Panc1 (cell line): ENCODE measurements around the gene WFDC13. TPM values are rescaled to one million over a fixed set of nuclear protein-coding genes. Genes with fewer than 3 reads are reported as not detected.

Experiments
- ATAC-seq: fragments of 200-7000 bp; cut with Tn5 transposase; 2 replicates; pipeline ENCODE4 v1.9.1; 2020; ENCODE audit warnings: mild to moderate bottlenecking, moderate library complexity
- BruUV-seq: library from RNA; stranded (reverse); fragments of 400-500 nt; replicated peaks from 2 replicates; lab custom pipeline; 2021; lab: Mats Ljungman, UMichigan
- CTCF ChIA-PET: fragments of 300-600 bp; sonication (Branson Sonifier 250); formaldehyde crosslinking; loops from one replicate; lab custom pipeline; 2022; ENCODE audit warnings: antibody characterized with exemption; lab: Charles Lee
- POLR2A ChIA-PET: fragments of 300-600 bp; sonication (Branson Sonifier 250); formaldehyde crosslinking; loops from one replicate; lab custom pipeline; 2022; ENCODE audit warnings: antibody characterized with exemption; lab: Charles Lee
- DNase-seq: peaks from one replicate; pipeline ENCODE4 v3.0.0-alpha.2; 2010; ENCODE audit warnings: low read depth, low spot score
- H3K27ac ChIP-seq: 2 replicates; pipeline ENCODE4 v1.5.1; 2011; ENCODE audit warnings: mild to moderate bottlenecking, low read length, inconsistent platforms
- H3K27me3 ChIP-seq: fragments of 200-500 bp; sonication (Bioruptor generic); 2 replicates; pipeline ENCODE4 v1.6.0; 2014; ENCODE audit warnings: low read length, inconsistent platforms; ENCODE audit not compliant: control insufficient read depth, insufficient read depth
- H3K36me3 ChIP-seq: fragments of 200-500 bp; sonication (Bioruptor generic); 2 replicates; pipeline ENCODE4 v1.5.1; 2014; ENCODE audit warnings: inconsistent platforms, mild to moderate bottlenecking, low read length, moderate library complexity; ENCODE audit not compliant: control insufficient read depth, insufficient read depth
- H3K4me1 ChIP-seq: 2 replicates; pipeline ENCODE4 v1.5.1; 2011; ENCODE audit warnings: inconsistent platforms, mild to moderate bottlenecking, low read length, moderate library complexity; ENCODE audit not compliant: control insufficient read depth, insufficient read depth
- H3K4me3 ChIP-seq, 2 experiments: 2 replicates each; pipeline ENCODE4 v1.5.1; 2011 to 2012; ENCODE audit warnings: low read depth in 2 of 2, low read length in 2 of 2, mild to moderate bottlenecking in 2 of 2, inconsistent platforms in 1 of 2, moderate library complexity in 1 of 2
- H3K9me3 ChIP-seq: fragments of 200-500 bp; sonication (Bioruptor generic); 2 replicates; pipeline ENCODE4 v1.5.1; 2014; ENCODE audit warnings: low read depth, mild to moderate bottlenecking, inconsistent platforms, low read length, moderate library complexity; ENCODE audit not compliant: control insufficient read depth, insufficient read depth
- CTCF ChIP-seq: fragments of 450-650 bp; IDR thresholded peaks from 2 replicates; pipeline ENCODE4 v1.5.1; 2017; ENCODE audit warnings: mild to moderate bottlenecking
- POLR2AphosphoS5 ChIP-seq: IDR thresholded peaks from 2 replicates; pipeline ENCODE4 v1.6.1; 2012; ENCODE audit warnings: mild to moderate bottlenecking, low read depth, low read length, moderate library complexity
- REST ChIP-seq, 2 experiments: IDR thresholded peaks; 2 replicates each; pipeline ENCODE4 v1.6.1; 2011 to 2012; ENCODE audit warnings: low read depth in 2 of 2, control low read depth in 1 of 2, low read length in 1 of 2, mild to moderate bottlenecking in 1 of 2, moderate library complexity in 1 of 2; ENCODE audit not compliant: insufficient read depth in 1 of 2
- SIN3A ChIP-seq: IDR thresholded peaks from 2 replicates; pipeline ENCODE4 v1.6.1; 2012; ENCODE audit warnings: low read depth, mild to moderate bottlenecking, low read length, moderate library complexity, borderline replicate concordance; ENCODE audit not compliant: insufficient read depth
- TCF7L2 ChIP-seq: IDR thresholded peaks from 2 replicates; pipeline ENCODE4 v1.6.1; 2011; ENCODE audit warnings: mild to moderate bottlenecking, low read depth, low read length, inconsistent platforms
- in situ Hi-C: cut with HindIII; loops from 2 replicates; pipeline ENCODE4 v1.10.0; 2016; ENCODE audit warnings: low sequenced_read_pairs, low pct_unique_long_range_greater_than_20kb
- intact Hi-C: fragments of 100-400 bp; cut with micrococcal nuclease; formaldehyde crosslinking; loops from one replicate; pipeline ENCODE4 v1.10.0; 2022; ENCODE audit not compliant: unreplicated experiment
- microRNA-seq: library from miRNA; unstranded; fragments of <30 nt; microRNA quantifications from one replicate; pipeline ENCODE4 v1.1.0, GENCODE V29; 2020; ENCODE audit not compliant: unreplicated experiment
- total RNA-seq: library from RNA; stranded (reverse); gene quantifications from one replicate; pipeline ENCODE4 v1.2.1, GENCODE V29; 2021; ENCODE audit not compliant: unreplicated experiment

Gene WFDC13
- total RNA-seq, 1 experiment from 2014 or later: not detected

GRCh38 chr20:45752746-45753145 is 50.9 kb downstream of the WFDC13 start:
- Histone ChIP-seq H3K27ac (no peak overlapping the region), H3K27me3 (peaks cover 2% of the 10 kb centered on the region; the same call in 1 of the 2 replicates), H3K36me3 (no peaks in the 10 kb centered on the region), H3K4me3 (no peak overlapping the region), H3K9me3 (no peaks in the 10 kb centered on the region), H3K4me1 (no peaks in the 10 kb centered on the region)
- BruUV-seq: no TSS peak
- ChIA-PET POLR2A (no interaction called here), CTCF (no interaction called here)
- in situ Hi-C loops: no loop called here
- no peak for TF ChIP-seq POLR2AphosphoS5
- no peak for TF ChIP-seq SIN3A
- TF ChIP-seq CTCF: no peak
- TF ChIP-seq TCF7L2: no peak
- no peak for TF ChIP-seq REST (IDR thresholded peaks at IDR 0.05; ENCODE audit: insufficient read depth in 1 of 2, low read depth in 2 of 2, low read length in 1 of 2)
- ATAC-seq (no peak), DNase-seq (no peak)
- intact Hi-C loops: no loop called here

GRCh38 chr20:45758096-45758495 is 56.3 kb downstream of the WFDC13 start:
- Histone ChIP-seq H3K4me1 (no peaks in the 10 kb centered on the region), H3K27ac (no peak overlapping the region), H3K9me3 (no peaks in the 10 kb centered on the region), H3K27me3 (no peaks in the 10 kb centered on the region), H3K4me3 (no peak overlapping the region), H3K36me3 (no peaks in the 10 kb centered on the region)
- ATAC-seq (no peak), DNase-seq (no peak)
- intact Hi-C loops (no loop called here), in situ Hi-C loops (no loop called here)
- BruUV-seq: no TSS peak
- ChIA-PET CTCF (no interaction called here), POLR2A (no interaction called here)
- TF ChIP-seq POLR2AphosphoS5: no peak
- TF ChIP-seq SIN3A: no peak
- no peak for TF ChIP-seq TCF7L2
- no peak for TF ChIP-seq REST (IDR thresholded peaks at IDR 0.05; ENCODE audit: insufficient read depth in 1 of 2, low read depth in 2 of 2, low read length in 1 of 2)
- no peak for TF ChIP-seq CTCF

Small RNA genes within 50 kb of the gene (microRNA-seq; reads per million reads assigned to microRNA genes)
- 2.5 reads per million for gene MIR3617

Other genes starting within 250 kb of the WFDC13 start
- gene WFDC2, start 232.3 kb upstream of the WFDC13 start, total RNA-seq: 1.6 TPM
- not detected for gene SPINT3, start 186.4 kb upstream of the WFDC13 start, total RNA-seq
- gene WFDC6, start 162.6 kb upstream of the WFDC13 start, total RNA-seq: not detected
- gene EPPIN, start 154.6 kb upstream of the WFDC13 start, total RNA-seq: not detected
- not detected for gene WFDC8, start 122.8 kb upstream of the WFDC13 start, total RNA-seq
- gene WFDC10A, start 72.3 kb upstream of the WFDC13 start, total RNA-seq: not detected
- gene WFDC9, start 70.8 kb upstream of the WFDC13 start, total RNA-seq: not detected
- not detected for gene WFDC11, start 31.8 kb upstream of the WFDC13 start, total RNA-seq
- not detected for gene WFDC10B, start 3.0 kb downstream of the WFDC13 start, total RNA-seq
- gene SPINT4, start 20.3 kb downstream of the WFDC13 start, total RNA-seq: not detected
- 1.1 TPM for gene WFDC3, start 89.8 kb downstream of the WFDC13 start, total RNA-seq
- gene DNTTIP1, start 89.9 kb downstream of the WFDC13 start, total RNA-seq: 48.8 TPM
- 173 TPM for gene UBE2C, start 110.6 kb downstream of the WFDC13 start, total RNA-seq
- 0.26 TPM for gene TNNC2, start 125.3 kb downstream of the WFDC13 start, total RNA-seq
- gene SNX21, start 131.8 kb downstream of the WFDC13 start, total RNA-seq: 25.7 TPM
- 21.1 TPM for gene ACOT8, start 155.4 kb downstream of the WFDC13 start, total RNA-seq
- 3.6 TPM for gene ZSWIM3, start 155.6 kb downstream of the WFDC13 start, total RNA-seq
- 13.4 TPM for gene ZSWIM1, start 179.2 kb downstream of the WFDC13 start, total RNA-seq
- gene SPATA25, start 185.6 kb downstream of the WFDC13 start, total RNA-seq: 1.8 TPM
- gene NEURL2, start 189.2 kb downstream of the WFDC13 start, total RNA-seq: 3.0 TPM
- 232 TPM for gene CTSA, start 189.3 kb downstream of the WFDC13 start, total RNA-seq
- gene PLTP, start 210.1 kb downstream of the WFDC13 start, total RNA-seq: 17.7 TPM
- 24.6 TPM for gene PCIF1, start 232.6 kb downstream of the WFDC13 start, total RNA-seq